ENCODE results near the gene GLCCI1.
"Not testable (repeated sequence)": the region's sequence is repeated elsewhere in the genome, so short reads cannot be mapped to it uniquely, and the experiment has no call there.

GLCCI1 gene

DNA sequence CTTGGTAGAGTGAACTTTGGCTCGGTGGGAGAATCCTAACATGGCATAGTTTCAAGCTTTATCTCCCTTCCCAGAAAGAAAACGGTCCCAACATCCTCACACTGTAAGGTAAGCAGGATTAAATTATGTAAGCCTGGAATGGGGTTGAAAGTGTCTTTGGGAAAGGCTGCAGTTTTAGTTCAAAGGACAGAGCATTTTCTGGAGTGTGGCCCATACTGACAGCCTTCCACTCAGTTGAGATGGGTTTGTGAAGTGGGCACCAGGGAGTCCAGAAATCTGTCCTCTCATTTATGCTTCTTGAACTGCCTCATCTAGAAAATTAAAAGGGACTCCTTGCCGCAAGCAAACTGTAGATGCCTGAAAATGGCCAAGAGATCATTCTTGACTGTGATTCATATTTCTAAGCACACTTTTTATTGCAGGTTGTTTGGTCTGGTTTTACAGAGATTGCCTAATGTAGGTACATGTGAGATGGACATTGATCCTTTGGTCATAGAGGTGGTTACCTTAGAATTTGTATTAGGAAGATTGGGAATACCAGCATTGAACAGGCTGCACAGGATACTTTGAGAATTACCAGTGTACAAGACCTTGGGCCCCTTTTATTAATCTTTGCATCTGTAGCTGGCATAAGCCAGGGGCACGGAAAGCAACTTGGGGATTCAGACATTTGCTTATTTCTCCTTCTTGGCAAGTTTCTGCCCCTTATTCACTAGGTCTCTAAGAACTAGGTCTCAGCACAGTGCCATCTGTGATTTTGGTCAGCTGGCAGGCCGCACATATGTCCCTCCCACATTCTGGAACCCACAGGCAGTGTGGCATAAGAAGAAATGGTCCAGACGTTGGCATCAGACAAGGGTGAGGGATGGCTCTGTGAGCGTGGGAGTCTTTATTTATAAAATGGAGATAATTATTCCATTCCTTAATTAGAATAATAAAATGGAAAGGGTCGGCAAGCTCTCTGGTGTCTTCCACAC, 125.9 kb downstream of the GLCCI1 start:
- DNase-seq (ENCODE audit: low spot score): no peak

DNA sequence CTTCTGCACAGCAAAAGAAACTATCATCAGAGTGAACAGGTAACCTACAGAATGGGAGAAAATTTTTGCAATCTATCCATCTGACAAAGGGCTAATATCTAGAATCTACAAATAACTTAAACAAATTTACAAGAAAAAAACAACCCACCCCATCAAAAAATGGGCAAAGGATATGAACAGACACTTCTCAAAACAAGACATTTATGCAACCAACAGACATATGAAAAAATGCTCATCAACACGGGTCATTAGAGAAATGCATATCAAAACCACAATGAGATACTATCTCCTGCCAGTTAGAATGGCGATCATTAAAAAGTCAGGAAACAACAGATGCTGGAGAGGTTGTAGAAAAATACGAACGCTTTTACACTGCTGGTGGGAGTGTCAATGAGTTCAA, 132.7 kb downstream of the GLCCI1 start:
- not testable (repeated sequence) for DNase-seq (ENCODE audit: low spot score)

DNA sequence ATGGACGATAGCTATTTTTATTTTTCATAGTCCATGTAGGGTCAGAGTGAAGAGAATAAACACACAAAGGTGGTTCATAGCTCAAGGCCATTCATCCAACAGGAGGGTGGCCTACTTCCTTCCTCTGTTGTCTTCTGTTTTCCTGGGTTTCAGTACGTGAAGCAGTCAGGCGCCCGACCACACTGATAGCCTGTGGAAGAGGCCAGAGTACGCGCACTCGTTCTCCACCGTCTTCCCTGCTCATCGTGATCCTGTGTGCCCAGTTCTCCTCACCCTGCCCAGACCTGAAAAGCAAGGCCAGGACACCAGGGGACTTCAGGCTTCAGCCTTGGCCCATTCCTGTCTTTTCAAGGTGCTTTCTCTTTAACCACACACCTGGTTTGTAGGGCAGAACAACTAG, 134.7 kb downstream of the GLCCI1 start:
- DNase-seq (ENCODE audit: low spot score): no peak

DNA sequence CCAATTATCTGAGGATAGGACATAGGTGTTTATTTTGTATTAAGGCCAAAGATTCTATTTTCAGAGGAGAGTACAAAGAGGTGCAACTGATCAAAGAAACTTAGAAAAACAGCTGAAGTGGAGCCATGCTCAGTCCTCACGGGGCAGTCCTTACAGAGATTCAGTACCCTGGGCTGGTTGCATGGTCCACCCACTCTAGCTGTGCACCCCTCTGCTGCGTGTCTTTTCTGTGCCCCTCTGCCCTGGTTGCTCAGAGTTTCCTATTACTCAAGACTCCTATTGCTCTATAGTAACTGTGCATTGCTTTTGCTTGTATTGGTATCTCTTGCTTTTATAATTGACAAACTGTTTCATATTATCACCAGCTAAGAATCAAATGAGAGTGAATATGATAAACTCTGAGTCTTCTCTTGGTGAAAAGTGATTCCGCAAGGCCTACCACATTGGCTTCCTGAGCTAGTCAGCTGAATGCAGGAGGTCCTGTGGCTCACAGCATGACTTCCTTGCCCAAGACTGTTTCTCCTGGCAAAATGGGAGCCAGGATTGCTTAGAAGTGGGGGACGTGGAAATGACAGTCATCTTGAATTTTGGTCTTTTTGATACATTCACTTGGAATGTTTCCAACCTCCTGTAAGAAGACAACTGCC, 137.0 kb downstream of the GLCCI1 start:
- DNase-seq (ENCODE audit: low spot score): no peak

DNA sequence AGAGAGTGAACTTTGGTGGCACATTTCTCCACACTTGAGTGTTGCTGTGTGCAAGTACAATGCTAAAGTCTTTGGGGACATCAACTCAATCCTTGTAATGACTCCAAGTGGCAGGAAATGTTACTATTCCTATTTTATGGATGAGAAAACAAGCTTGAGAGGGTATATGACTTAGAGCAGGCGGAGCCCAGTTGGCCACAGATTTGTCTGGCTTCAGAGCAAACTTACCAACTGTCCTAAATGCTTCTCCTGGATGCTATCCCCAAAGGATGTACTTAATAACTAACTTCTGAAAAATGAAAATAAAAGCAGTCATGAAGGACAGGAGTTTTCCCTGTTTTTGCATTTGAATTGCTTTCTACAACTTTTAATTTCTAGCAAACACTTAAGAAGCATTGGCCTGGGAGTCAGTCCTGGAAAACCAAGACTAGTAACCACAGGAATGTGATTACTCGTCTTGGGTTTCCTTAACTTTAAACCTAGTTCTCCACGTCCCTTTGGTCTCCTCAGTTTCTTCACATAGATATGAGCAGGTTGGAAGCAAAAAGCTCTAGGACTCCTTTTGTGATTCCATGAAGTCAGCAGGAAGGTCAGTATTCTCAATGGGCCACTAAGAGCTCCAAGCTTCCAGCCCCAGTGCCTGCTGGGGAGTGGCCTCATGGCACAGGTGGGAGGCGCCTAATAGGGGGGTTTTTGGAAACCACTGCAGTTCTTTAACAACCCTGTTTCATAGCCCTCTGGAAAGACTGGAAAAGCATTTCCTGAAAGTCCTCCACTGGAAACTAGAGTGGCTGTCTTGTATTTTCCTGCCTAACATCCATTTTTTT, 140.8 kb downstream of the GLCCI1 start:
- peak; percentile 89 for DNase-seq (ENCODE audit: low spot score)

GRCh38 chr7:8111282-8111960, 142.8 kb downstream of the GLCCI1 start:
- peak; percentile 13 for DNase-seq (ENCODE audit: low spot score)

GRCh38 chr7:8112685-8113084, 144.1 kb downstream of the GLCCI1 start:
- DNase-seq (ENCODE audit: low spot score): peak; percentile 5

- DNase-seq (ENCODE audit: low spot score): no peak
Observed at GRCh38 chr7:8113184-8113583, 144.6 kb downstream of the GLCCI1 start.

DNA sequence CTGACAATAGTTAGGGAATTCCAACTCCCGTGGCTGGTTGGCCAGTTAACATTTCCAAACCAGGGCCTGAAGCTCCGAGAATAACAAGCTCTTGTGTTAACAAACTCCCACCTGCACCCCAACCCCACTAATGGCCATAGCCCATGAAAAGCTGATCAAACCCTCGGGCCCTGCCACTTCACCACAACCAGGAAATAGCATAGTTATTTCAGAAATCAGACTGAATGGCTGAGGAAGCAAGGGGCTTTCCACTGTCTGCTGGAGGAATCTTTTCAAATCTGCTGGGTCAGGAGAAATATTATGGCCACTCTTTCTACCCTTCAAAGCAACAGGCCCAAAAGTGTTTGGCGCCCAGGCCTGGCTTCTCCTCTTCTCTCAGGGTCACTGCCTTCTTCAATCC, 145.6 kb downstream of the GLCCI1 start:
- peak; percentile 55 for DNase-seq (ENCODE audit: low spot score)

- no peak for DNase-seq (ENCODE audit: low spot score)
Observed at GRCh38 chr7:8115547-8116402, 147.2 kb downstream of the GLCCI1 start.

DNA sequence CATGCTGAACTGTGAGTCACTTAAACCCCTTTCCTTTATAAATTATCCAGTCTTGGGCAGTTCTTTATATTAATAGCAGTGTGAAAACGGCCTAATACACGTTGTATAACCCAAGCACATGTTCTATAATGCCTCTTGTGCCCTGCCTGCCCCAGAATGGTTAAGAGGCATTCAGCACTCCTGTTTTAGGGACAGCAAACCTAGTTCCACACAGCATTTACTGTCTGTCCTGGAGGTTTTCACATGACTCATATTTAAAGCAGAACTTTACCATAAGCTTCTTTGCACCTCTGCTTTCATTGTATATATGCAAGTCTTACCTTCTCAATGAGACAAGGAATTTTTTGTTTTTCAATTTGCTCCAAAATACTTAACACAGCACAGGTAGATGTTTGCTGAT, 148.6 kb downstream of the GLCCI1 start:
- DNase-seq (ENCODE audit: low spot score): no peak

DNA sequence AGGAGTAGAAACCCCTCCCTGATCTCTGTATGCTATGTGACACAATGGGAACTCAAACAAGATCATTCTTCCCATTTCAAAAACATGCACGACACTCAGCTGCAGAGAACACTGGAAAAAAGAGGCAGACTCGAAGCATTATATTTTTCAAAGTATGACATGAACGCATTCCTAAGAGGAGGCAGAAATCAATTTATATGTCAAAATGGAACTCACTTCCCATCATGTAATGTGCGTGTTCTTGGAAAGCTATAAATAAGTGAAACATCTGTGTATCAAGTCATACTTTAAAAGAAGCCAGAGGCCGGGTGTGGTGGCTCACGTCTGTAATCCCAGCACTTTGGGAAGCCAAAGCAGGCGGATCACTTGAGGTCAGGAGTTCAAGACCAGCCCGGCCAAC, 150.7 kb downstream of the GLCCI1 start:
- DNase-seq (ENCODE audit: low spot score): no peak

GRCh38 chr7:8120390-8121058, 151.9 kb downstream of the GLCCI1 start:
- no peak for DNase-seq (ENCODE audit: low spot score)

GRCh38 chr7:8121243-8121642, 152.6 kb downstream of the GLCCI1 start:
- no peak for DNase-seq (ENCODE audit: low spot score)

GRCh38 chr7:8125680-8126444, 157.3 kb downstream of the GLCCI1 start:
- DNase-seq (ENCODE audit: low spot score): no peak

DNA sequence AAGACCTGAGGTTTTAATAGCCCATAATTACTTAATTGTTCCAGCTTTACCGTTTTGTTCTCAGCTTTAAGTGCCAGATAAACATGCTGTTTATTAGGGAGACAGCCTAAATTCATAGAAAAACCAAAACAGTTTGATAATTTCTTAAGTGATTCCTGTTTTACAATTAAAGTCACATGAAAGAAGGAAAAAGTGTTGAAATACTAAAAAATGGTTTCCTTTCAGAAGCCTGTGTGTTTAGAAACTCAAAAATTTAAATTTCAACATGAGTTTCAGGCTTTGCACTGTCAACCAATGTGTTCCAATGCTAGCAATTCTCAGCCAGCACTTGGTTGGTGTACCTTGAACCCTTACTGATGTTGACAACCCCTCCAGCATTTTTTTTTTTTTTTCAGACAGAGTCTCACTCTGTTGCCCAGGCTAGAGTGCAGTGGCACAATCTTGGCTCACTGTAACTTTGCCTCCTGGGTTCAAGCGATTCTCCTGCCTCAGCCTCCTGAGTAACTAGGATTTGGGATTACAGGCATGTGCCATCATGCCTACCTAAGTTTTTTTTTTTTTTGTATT, 158.1 kb downstream of the GLCCI1 start:
- DNase-seq (ENCODE audit: low spot score): no peak

GRCh38 chr7:8128449-8129317, 160.1 kb downstream of the GLCCI1 start:
- no peak for DNase-seq (ENCODE audit: low spot score)

DNA sequence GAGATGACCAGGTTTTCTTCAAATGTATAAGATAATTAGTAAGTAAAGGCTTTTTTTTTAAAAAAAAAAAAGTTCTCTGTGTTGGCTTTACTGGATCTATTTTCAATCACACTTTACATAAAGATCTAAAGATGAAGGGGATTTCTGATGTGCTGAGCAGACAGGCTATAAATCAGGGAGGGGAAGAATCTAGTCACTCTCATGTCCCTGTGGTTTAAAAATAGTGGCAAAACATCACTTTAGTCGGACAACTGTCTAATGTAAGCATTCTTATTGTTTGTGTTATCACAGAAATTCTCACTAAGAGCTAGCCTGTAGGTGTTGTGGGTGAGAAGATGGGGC, 160.7 kb downstream of the GLCCI1 start:
- DNase-seq (ENCODE audit: low spot score): no peak

Measured in kidney tubule cell (primary cell).